ENCODE results near the gene GDPD1.

DNA sequence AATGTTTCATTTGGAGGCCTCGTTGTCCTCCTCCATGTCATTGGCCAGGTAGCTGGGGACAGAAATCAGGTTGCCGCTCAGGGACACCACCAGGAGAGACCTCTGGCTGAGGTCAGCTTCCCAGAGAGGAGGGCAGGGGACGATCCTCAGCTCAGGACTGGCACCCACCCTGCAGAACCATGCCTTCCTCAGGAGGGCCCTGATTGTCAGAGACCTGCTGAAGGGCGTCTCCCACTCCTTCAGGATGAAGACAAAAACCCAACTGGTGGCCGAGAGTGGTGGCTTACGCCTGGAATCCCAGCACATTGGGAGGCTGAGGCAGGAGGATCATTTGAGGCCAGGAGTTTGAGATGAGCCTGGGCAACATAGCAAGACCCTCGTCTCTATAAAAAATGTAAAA lies 45.2 kb upstream of the GDPD1 start:
- TF ChIP-seq, protein P1, sequence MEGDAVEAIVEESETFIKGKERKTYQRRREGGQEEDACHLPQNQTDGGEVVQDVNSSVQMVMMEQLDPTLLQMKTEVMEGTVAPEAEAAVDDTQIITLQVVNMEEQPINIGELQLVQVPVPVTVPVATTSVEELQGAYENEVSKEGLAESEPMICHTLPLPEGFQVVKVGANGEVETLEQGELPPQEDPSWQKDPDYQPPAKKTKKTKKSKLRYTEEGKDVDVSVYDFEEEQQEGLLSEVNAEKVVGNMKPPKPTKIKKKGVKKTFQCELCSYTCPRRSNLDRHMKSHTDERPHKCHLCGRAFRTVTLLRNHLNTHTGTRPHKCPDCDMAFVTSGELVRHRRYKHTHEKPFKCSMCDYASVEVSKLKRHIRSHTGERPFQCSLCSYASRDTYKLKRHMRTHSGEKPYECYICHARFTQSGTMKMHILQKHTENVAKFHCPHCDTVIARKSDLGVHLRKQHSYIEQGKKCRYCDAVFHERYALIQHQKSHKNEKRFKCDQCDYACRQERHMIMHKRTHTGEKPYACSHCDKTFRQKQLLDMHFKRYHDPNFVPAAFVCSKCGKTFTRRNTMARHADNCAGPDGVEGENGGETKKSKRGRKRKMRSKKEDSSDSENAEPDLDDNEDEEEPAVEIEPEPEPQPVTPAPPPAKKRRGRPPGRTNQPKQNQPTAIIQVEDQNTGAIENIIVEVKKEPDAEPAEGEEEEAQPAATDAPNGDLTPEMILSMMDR (IDR thresholded peaks at IDR 0.05) = no peak
- no peak for TF ChIP-seq POLR2AphosphoS5 (IDR thresholded peaks at IDR 0.05)
- TF ChIP-seq POLR2A (IDR thresholded peaks at IDR 0.05; ENCODE audit: low read depth) = no peak
- TF ChIP-seq EP300 (IDR thresholded peaks at IDR 0.05) = no peak
